Midbrain (tissue), 1 donor: ENCODE measurements around the gene DXO.
"Not testable (repeated sequence)": the region's sequence is repeated elsewhere in the genome, so short reads cannot be mapped to it uniquely, and the experiment has no call there.

Experiments used
- DNase-seq: peaks from one replicate; lab custom pipeline; 2025; lab: John Stamatoyannopoulos, UW

The DXO gene

DNA sequence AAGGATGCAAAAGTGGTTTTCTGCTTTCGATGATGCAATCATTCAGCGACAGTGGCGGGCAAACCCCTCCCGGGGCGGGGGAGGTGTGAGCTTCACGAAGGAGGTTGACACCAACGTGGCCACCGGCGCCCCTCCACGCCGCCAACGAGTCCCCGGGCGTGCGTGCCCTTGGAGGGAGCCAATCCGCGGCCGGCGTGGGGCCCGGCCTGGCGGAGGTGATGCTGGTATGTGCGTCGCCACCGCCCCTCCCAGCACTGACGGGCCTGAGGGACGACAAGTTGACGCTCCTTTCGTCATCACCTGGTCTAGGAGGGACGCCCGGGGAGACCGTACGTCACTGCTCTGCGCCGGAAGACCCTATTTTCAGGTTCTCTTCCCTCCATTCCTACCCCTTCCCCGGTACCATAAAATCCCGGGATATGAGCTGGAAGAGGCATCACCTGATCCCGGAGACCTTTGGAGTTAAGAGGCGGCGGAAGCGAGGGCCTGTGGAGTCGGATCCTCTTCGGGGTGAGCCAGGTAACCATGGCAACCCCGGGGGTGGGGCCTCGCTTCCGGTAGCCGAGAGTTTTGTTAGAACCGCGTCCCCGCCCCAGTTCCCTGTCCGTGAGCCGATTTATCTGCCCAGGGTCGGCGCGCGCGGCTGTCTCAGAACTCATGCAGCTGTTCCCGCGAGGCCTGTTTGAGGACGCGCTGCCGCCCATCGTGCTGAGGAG, at the start of gene DXO:
Gene DXO (minus strand): TSS at position 146 of the 716 bp plus-strand sequence. CDS start 463 bp downstream, outside the sequence.
- peak; percentile 94 for DNase-seq

DNA sequence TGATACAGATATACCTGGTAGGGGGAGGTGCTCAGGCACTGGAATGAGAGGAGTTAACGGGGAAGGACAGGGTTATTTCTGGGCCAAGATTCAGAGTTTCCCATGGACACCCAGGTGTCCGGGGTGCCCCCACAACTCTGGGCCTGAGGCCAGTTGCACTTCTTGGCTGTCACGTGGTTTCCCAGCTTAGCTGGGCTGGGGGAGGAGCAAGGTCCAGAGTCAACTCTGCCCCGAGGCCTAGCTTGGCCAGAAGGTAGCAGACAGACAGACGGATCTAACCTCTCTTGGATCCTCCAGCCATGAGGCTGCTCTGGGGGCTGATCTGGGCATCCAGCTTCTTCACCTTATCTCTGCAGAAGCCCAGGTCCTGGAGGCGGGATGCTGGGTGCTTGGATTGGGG, 42.6 kb upstream of the DXO start, which contains the start of gene C4B:
Gene C4B (plus strand): TSS at position 249 of the 400 bp plus-strand sequence. CDS start 51 bp downstream, at position 300.
- not testable (repeated sequence) for DNase-seq

DNA sequence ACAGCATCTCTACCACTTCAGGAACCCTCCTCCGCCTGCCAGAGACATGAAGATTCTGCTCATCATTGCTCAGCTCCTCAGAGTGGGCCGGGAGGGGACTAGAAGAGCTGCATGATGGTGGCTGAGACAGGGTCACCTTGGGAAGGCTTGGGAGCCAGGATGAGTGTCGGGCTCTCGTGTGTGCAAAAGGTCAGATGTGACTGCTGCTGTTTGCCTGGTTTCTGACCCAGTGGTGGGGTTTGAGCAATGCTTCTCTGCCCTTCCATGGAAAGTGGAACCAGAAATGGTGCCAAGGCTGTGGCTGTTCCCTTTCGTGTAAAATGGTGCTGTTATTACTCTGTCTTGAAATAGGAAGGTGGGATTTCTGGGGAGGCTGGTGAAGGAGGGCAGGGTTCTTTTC, 41.8 kb upstream of the DXO start:
- DNase-seq, result not testable (repeated sequence)

- DNase-seq, result not testable (repeated sequence)
Measured at GRCh38 chr6:32012941-32013617, 41.1 kb upstream of the DXO start.

DNA sequence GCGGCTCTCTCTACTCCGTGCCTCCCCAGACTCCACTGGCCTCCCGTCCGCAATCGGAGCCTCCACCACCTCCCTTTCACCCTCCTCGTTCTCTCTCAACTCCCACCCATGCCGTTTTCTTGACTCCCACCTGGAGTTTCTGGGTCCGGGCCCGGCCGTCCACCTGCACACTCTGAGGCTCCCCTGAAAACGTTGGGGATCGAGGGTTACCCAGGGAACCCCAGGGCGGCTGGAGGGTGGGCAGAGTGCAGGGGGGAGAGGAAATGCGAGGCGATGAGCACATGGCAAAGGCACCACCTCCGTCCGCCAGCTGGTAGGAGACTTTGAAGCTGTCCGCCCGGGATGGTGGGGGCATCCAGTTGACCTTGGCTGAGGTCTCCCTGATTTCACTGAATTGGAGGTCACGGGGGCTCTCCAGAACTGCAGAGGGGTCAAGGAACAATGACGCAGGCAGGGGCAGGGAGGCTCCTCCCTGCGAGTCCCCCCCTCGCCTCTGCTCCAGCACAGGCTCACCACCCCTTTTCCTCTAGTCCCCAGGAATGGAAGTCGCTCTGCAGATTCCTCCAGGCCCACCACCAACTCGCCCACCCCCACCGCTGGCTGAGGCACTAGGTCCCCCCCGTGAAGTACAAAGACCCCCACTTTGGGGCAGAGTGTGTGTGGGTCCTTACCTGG, 39.1 kb upstream of the DXO start:
- DNase-seq, result not testable (repeated sequence)

DNA sequence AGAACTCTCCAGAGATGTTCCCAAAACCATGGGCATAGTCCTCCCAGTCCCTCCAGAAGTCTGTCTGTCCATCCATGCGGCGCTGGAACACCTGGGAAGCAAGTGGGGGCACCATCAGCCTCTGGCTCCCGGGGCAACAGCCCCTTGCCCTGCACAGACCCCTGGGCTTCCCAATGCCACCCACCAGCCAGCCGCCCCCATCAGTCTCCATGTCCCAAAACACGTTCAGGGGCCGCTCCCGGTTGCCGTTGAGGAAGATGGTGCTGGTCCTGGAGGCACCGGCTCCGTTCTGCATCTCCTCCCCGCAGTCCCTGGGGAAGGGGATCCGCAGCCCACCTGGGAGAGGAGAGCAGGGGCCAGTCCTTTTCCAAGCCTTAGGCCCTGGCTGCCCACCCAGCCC, 37.6 kb upstream of the DXO start:
- not testable (repeated sequence) for DNase-seq

- DNase-seq, result not testable (repeated sequence)
Measured at GRCh38 chr6:32008616-32009015, 36.7 kb upstream of the DXO start.

- DNase-seq, result not testable (repeated sequence)
Measured at GRCh38 chr6:32008037-32008436, 36.1 kb upstream of the DXO start.

- not testable (repeated sequence) for DNase-seq
Measured at GRCh38 chr6:32007086-32007485, 35.1 kb upstream of the DXO start.

- not testable (repeated sequence) for DNase-seq
Measured at GRCh38 chr6:32005991-32006529, 34.1 kb upstream of the DXO start.

DNA sequence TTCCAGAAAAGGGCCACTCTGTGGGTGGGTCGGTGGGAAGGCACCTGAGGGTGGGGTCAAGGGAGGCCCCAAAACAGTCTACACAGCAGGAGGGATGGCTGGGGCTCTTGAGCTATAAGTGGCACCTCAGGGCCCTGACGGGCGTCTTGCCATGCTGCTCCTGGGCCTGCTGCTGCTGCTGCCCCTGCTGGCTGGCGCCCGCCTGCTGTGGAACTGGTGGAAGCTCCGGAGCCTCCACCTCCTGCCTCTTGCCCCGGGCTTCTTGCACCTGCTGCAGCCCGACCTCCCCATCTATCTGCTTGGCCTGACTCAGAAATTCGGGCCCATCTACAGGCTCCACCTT, 33.6 kb upstream of the DXO start:
- not testable (repeated sequence) for DNase-seq

- not testable (repeated sequence) for DNase-seq
Measured at GRCh38 chr6:32004864-32005537, 33.1 kb upstream of the DXO start.

GRCh38 chr6:32004393-32004792, 32.5 kb upstream of the DXO start:
- not testable (repeated sequence) for DNase-seq

- not testable (repeated sequence) for DNase-seq
Measured at GRCh38 chr6:32003301-32003700, 31.4 kb upstream of the DXO start.

DNA sequence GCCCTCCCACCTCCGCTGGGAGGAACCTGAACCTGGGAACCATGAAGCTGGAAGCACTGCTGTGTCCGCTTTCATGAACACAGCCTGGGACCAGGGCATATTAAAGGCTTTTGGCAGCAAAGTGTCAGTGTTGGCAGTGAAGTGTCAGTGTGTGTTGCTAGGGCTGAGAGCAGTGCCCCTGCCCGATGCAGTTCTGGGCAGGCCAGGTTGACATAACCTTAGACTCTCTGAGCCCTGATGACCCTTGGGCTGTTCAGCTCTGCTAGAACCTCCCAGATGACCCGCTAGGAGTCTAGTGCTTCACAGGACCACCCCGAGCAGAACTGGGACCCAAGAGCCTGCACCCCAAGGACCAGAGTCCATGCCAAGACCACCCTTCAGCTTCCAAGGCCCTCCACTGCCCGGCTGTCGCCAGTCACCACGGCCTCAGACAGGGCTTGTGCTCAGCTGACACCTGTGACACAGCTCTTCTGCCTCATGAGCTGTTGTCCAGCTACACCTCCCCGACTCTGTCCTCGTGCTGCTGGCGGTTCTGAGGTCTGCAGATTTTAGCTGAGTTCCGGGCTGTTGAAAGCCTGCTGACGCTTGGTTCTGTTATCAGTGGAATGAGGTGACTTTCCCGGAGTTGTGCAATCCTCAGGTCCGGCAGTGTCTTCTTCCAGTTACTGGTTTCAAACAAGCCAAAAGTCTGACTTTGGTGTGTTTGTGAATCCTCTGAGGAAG, 30.8 kb upstream of the DXO start:
- not testable (repeated sequence) for DNase-seq

- DNase-seq, result not testable (repeated sequence)
Measured at GRCh38 chr6:31996385-31996784, 24.4 kb upstream of the DXO start.

- DNase-seq, result not testable (repeated sequence)
Measured at GRCh38 chr6:31994421-31994820, 22.5 kb upstream of the DXO start.

GRCh38 chr6:31989363-31989762, 17.4 kb upstream of the DXO start:
- not testable (repeated sequence) for DNase-seq

DNA sequence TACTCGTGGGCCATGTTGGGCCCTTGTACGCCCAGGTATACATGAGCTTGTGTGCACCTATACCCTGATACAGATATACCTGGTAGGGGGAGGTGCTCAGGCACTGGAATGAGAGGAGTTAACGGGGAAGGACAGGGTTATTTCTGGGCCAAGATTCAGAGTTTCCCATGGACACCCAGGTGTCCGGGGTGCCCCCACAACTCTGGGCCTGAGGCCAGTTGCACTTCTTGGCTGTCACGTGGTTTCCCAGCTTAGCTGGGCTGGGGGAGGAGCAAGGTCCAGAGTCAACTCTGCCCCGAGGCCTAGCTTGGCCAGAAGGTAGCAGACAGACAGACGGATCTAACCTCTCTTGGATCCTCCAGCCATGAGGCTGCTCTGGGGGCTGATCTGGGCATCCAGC, 9.8 kb upstream of the DXO start, which contains the start of gene C4A:
Gene C4A (plus strand): TSS at position 314 of the 400 bp plus-strand sequence. CDS start 51 bp downstream, at position 365.
- DNase-seq, result not testable (repeated sequence)

- not testable (repeated sequence) for DNase-seq
Measured at GRCh38 chr6:31980998-31981397, 9.1 kb upstream of the DXO start.
